ENCODE measurements around the gene PLEKHG4B.

PLEKHG4B gene

DNA sequence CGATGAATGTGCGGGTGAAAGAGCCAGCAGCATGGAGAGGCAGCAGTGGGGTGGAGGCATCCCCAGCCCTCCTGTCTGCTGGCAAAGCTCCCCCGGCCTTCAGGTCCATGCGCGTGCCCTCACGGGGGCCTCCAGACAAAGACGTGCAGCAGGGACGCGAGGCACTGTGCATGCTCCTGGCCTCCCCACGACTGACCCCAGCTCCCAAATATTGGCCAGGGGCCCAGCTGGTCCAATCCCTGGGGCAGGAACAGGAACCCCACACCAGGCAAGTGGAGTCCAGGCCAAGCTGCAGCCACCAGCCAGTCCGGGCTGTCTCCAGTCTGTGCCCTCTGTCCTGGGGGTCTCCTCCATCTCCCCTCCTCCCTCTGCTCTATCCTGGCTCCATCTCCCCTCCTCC lies 65.8 kb downstream of the PLEKHG4B start:
- no peak overlapping the region for H3K27ac ChIP-seq
- TF ChIP-seq, protein P1, sequence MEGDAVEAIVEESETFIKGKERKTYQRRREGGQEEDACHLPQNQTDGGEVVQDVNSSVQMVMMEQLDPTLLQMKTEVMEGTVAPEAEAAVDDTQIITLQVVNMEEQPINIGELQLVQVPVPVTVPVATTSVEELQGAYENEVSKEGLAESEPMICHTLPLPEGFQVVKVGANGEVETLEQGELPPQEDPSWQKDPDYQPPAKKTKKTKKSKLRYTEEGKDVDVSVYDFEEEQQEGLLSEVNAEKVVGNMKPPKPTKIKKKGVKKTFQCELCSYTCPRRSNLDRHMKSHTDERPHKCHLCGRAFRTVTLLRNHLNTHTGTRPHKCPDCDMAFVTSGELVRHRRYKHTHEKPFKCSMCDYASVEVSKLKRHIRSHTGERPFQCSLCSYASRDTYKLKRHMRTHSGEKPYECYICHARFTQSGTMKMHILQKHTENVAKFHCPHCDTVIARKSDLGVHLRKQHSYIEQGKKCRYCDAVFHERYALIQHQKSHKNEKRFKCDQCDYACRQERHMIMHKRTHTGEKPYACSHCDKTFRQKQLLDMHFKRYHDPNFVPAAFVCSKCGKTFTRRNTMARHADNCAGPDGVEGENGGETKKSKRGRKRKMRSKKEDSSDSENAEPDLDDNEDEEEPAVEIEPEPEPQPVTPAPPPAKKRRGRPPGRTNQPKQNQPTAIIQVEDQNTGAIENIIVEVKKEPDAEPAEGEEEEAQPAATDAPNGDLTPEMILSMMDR (conservative IDR thresholded peaks at IDR 0.05), result no peak
- no peak for TF ChIP-seq ZFX (IDR thresholded peaks at IDR 0.05)

GRCh38 chr5:158807-159447 lies 67.0 kb downstream of the PLEKHG4B start:
- TF ChIP-seq, protein P1 (conservative IDR thresholded peaks at IDR 0.05), result no peak
- TF ChIP-seq ZFX (IDR thresholded peaks at IDR 0.05), result no peak
- no peak overlapping the region for H3K27ac ChIP-seq

DNA sequence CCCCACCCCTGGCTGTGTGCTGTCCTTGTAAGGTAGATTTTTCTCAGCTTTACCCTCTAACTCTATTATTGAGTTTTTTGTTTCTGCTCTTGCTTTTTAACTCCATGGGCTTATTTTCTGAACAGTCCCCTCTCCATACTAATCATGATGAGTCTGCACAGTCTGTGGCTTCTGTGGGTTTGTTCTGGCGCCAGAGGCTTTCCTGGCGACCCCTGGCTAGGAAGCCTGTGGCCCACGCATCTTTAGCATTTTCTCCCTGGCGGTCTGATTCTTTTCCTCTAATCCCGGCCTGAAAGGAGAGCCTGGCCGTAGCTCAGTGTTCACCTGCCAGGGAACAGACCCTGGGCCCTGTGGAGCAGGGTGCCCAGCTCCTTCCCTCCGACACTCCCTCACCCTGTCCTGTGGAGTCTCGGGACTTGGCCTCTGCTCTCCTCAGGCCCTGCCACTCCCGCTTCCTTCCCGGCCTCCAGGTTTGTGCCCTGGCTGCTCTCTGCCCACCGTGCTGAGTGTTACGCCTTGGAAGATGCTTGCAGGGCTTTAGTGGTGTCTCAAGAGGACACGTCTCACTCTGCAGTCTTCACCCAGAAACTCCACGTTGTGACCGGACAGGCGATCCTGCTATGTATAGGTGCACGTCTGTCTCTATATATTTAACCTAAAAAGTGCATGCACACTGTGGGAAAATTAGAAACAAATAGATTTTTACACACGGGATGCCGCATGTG lies 67.6 kb downstream of the PLEKHG4B start:
- H3K27ac ChIP-seq, result no peak overlapping the region
- TF ChIP-seq, protein P1 (conservative IDR thresholded peaks at IDR 0.05), result no peak
- no peak for TF ChIP-seq ZFX (IDR thresholded peaks at IDR 0.05)

DNA sequence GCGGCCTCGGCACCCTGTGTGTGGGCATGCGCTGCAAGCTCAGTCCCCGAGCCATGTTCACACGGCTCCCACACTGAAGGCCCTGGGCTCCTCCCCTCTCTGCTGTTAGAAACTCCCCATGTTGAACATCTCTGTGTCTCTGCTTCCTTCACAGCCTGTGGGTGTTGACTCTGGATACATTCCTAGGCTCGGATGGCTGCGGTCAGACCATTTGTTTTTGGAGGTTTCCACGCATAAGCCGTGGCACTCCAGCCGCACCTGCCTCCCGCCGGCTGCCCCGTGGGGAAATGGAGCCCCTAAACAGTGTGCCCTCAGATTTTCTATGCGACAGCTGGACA lies 68.2 kb downstream of the PLEKHG4B start:
- H3K27ac ChIP-seq, result no peak overlapping the region
- TF ChIP-seq, protein P1 (conservative IDR thresholded peaks at IDR 0.05), result no peak
- no peak for TF ChIP-seq ZFX (IDR thresholded peaks at IDR 0.05)

- H3K27ac ChIP-seq, result no peak overlapping the region
- no peak for TF ChIP-seq ZFX (IDR thresholded peaks at IDR 0.05)
- TF ChIP-seq, protein P1 (conservative IDR thresholded peaks at IDR 0.05), result no peak
Observed at GRCh38 chr5:160921-161802, 69.2 kb downstream of the PLEKHG4B start.

- no peak overlapping the region for H3K27ac ChIP-seq
- TF ChIP-seq, protein P1 (conservative IDR thresholded peaks at IDR 0.05), result no peak
- no peak for TF ChIP-seq ZFX (IDR thresholded peaks at IDR 0.05)
Observed at GRCh38 chr5:161803-162110, 69.8 kb downstream of the PLEKHG4B start.

DNA sequence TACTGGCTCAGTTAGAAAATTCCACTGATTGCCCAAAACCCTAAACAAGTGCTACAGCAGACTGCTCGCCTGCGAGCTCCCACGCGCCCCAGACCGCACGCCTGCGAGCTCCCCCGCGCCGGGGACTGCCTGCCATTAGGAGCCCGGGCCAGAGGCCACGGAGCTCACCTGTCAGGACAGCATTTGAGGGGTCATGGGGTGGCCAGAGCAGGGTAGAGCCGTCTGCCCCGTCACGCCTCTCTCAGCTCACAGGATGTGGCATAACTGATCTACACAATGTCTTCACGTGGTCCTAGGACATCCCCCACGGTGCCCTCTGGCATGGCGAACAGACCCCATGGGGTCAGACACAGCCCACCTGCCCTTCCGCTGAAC lies 70.2 kb downstream of the PLEKHG4B start:
- no peak for TF ChIP-seq ZFX (IDR thresholded peaks at IDR 0.05)
- TF ChIP-seq, protein P1 (conservative IDR thresholded peaks at IDR 0.05), result no peak
- H3K27ac ChIP-seq, result no peak overlapping the region
